ENCODE measurements around the gene CNPY1.

CNPY1 gene

GRCh38 chr7:155570171-155570958, 24.0 kb upstream of the CNPY1 start:
- DNase-seq (ENCODE audit: extremely low read depth, low read depth), result no peak
- no peak for TF ChIP-seq CTCF (IDR thresholded peaks at IDR 0.05; ENCODE audit: low read depth, low read length)

- no peak for TF ChIP-seq CTCF (IDR thresholded peaks at IDR 0.05; ENCODE audit: low read depth, low read length)
- DNase-seq (ENCODE audit: extremely low read depth, low read depth), result no peak
Measured at GRCh38 chr7:155569681-155570080, 23.3 kb upstream of the CNPY1 start.

- no peak for TF ChIP-seq CTCF (IDR thresholded peaks at IDR 0.05; ENCODE audit: low read depth, low read length)
- DNase-seq (ENCODE audit: extremely low read depth, low read depth), result no peak
Measured at GRCh38 chr7:155568842-155569494, 22.6 kb upstream of the CNPY1 start.

GRCh38 chr7:155568333-155568660, 21.9 kb upstream of the CNPY1 start:
- TF ChIP-seq CTCF (IDR thresholded peaks at IDR 0.05; ENCODE audit: low read depth, low read length), result no peak
- DNase-seq (ENCODE audit: extremely low read depth, low read depth), result no peak

- TF ChIP-seq CTCF (IDR thresholded peaks at IDR 0.05; ENCODE audit: low read depth, low read length), result no peak
- DNase-seq (ENCODE audit: extremely low read depth, low read depth), result no peak
Measured at GRCh38 chr7:155567646-155568332, 21.4 kb upstream of the CNPY1 start.

- no peak for TF ChIP-seq CTCF (IDR thresholded peaks at IDR 0.05; ENCODE audit: low read depth, low read length)
- DNase-seq (ENCODE audit: extremely low read depth, low read depth), result no peak
Measured at GRCh38 chr7:155566011-155566836, 19.9 kb upstream of the CNPY1 start.

Measured in AG09319 (cell line).